BLaER1 treated with 17β-estradiol and CSF1 and Interleukin-3, amounts not matched to agents 10 nM and 100 nM (cell line): ENCODE data around the gene MAPK1IP1L.

Experiments
- H3K27ac ChIP-seq, 11 experiments: shearing (Covaris generic); formaldehyde crosslinking; 2 replicates each; pipeline ENCODE4 v1.8.1; 2022
- H3K27me3 ChIP-seq, 11 experiments: shearing (Covaris generic); formaldehyde crosslinking; 2 replicates each; pipeline ENCODE4 v1.8.1; 2022
- H3K36me3 ChIP-seq, 11 experiments: shearing (Covaris generic); formaldehyde crosslinking; 2 replicates each; pipeline ENCODE4 v1.8.1; 2022
- H3K4me1 ChIP-seq, 10 experiments: shearing (Covaris generic); formaldehyde crosslinking; 2 replicates each; pipeline ENCODE4 v1.8.1; 2022
- H3K4me2 ChIP-seq, 11 experiments: shearing (Covaris generic); formaldehyde crosslinking; 2 replicates each; pipeline ENCODE4 v1.8.1; 2022
- H3K4me3 ChIP-seq, 10 experiments: shearing (Covaris generic); formaldehyde crosslinking; 2 replicates each; pipeline ENCODE4 v1.8.1; 2022
- H3K9ac ChIP-seq, 11 experiments: shearing (Covaris generic); formaldehyde crosslinking; 2 replicates each; pipeline ENCODE4 v1.8.1; 2022
- H3K9me3 ChIP-seq, 11 experiments: shearing (Covaris generic); formaldehyde crosslinking; replicated peaks in 1 of 11; 2 replicates each; pipeline ENCODE4 v1.8.1; 2022
- H4K20me1 ChIP-seq, 11 experiments: shearing (Covaris generic); formaldehyde crosslinking; 2 replicates each; pipeline ENCODE4 v1.8.1; 2022
- Cebpa-rat ChIP-seq, 11 experiments: shearing (Covaris generic); IDR thresholded peaks; 2 replicates each; pipeline ENCODE4 v1.8.1; 2022

MAPK1IP1L gene

DNA sequence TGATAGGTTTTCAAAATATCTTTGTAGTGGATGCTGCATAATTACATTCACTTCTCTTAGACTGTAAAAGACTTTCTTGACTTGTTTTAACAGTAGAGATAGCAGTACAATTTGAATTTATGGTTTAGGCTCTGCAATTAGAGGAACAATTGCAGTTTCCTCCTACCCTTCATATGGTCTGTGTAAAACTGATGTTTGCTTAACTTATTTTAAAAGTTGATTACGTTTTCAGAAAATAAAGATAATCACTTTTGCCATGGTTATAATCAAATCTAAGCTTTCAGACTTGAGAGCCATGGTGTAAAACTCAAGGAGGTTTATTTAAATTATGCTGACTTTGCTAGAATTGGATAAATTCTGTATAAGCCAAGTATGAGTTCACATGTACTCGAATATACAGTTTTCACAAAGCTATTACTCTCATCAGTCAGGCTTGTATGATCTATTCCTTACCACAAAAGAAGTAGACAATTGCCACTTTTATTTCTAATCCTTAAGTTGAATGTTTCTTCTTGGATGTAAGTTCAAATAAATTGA lies 2.5 kb upstream of the MAPK1IP1L start:
- Histone ChIP-seq H3K27me3 (no peaks in the 10 kb centered on the region), H4K20me1 (peaks cover 10 to 23% (median 20%) of the 10 kb centered on the region in 11 experiments; a peak in 20 of 22 replicates), H3K4me1 (peaks cover 19 to 35% (median 23%) of the 10 kb centered on the region in 10 experiments), H3K9ac (no peak overlapping the region), H3K27ac (no peak overlapping the region), H3K36me3 (peaks cover 17 to 37% (median 26%) of the 10 kb centered on the region in 11 experiments), H3K9me3 (no peaks in the 10 kb centered on the region), H3K4me3 (no peak overlapping the region), H3K4me2 (no peak overlapping the region)
- no peak for TF ChIP-seq Cebpa-rat (IDR thresholded peaks at IDR 0.05)

DNA sequence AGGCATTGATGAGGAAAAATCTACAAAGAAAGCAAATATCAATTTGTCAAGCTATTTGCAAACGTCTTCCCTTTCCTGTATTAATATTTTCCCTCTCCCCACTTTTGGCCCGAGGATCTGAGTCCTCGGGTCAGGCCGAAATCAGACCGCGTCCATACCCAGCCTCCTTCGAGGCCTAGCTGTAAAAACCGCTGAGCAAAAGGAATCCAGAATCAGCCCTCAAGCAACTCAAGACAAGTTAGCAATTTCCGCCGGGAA lies 353 bp upstream of the MAPK1IP1L start:
- Histone ChIP-seq H3K4me1 (peaks cover 19 to 52% (median 25%) of the 10 kb centered on the region in 10 experiments), H3K36me3 (peaks cover 19 to 42% (median 32%) of the 10 kb centered on the region in 11 experiments), H3K9me3 (no peaks in the 10 kb centered on the region), H3K27me3 (no peaks in the 10 kb centered on the region), H3K27ac (peak overlapping the region; percentile 96 to 100 (median 99)), H4K20me1 (peaks cover 28 to 43% (median 41%) of the 10 kb centered on the region in 11 experiments), H3K4me3 (peak overlapping the region; percentile 86 to 97 (median 94)), H3K4me2 (peak overlapping the region; percentile 51 to 97 (median 83)), H3K9ac (peak overlapping the region; percentile 95 to 100 (median 99))
- TF ChIP-seq Cebpa-rat (IDR thresholded peaks at IDR 0.05) = no peak

DNA sequence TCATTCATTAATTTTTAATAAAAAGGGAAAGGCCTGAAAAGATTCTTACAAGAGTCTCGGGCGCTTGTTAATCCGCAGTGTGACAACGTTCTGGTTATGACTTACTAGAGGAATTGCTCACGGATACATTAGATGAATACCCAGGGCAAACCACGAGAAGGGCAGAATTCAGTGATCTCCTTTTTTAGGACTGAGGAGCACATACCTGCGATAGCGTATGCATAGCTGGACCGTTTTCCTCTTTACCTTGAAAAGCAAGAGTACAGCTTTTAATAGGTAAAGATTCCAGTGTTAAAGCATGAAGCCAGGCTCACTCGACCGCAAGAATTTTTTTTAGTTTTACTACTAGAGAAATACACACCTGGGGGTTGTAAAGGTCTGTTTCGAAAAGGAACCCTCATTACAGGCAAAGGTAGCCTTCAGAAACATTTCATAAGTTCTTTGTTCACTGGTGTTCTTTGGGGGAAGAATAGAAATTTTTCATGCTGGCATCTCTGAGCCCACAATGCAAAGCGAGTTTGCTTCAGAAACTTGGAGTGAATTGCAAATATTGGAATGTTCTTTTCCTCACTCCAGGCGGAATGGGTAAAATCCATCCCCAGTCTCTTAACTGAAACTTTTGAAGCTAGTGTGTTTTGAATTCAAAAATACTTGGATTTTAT lies 953 bp downstream of the MAPK1IP1L start:
- Histone ChIP-seq H3K4me3 (peak overlapping the region; percentile 86 to 97 (median 94)), H4K20me1 (peaks cover 41 to 56% (median 54%) of the 10 kb centered on the region in 11 experiments), H3K27me3 (no peaks in the 10 kb centered on the region), H3K4me1 (peaks cover 19 to 52% (median 25%) of the 10 kb centered on the region in 10 experiments), H3K36me3 (peaks cover 21 to 49% (median 45%) of the 10 kb centered on the region in 11 experiments), H3K9ac (peak overlapping the region; percentile 95 to 100 (median 99)), H3K27ac (peak overlapping the region; percentile 96 to 100 (median 99)), H3K9me3 (no peaks in the 10 kb centered on the region), H3K4me2 (peak overlapping the region; percentile 80 to 99 (median 88))
- TF ChIP-seq Cebpa-rat (IDR thresholded peaks at IDR 0.05) = no peak

DNA sequence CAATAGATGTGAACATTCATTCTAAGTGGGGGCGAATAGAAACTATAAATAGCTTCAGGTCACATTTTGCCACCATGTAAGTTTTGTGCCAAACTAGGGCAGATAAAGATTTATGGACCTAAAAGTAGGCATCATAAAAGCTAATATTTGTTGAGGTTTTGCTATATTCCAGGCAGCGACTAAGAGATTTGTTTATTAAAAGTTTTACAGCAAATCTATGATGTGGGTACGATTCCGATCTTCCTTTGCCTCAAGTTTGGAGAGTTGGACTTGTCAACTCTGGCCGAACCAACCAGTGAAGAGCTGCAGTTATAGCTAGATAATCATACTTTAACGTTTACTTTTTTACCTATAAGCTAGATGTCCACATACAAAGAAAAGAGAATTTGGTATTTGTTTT lies 1.6 kb downstream of the MAPK1IP1L start:
- Histone ChIP-seq H3K27me3 (no peaks in the 10 kb centered on the region), H3K9me3 (no peaks in the 10 kb centered on the region), H3K4me3 (peak overlapping the region; percentile 86 to 97 (median 94)), H3K9ac (peak overlapping the region; percentile 95 to 100 (median 99); a peak in 21 of 22 replicates), H3K36me3 (peaks cover 27 to 55% (median 51%) of the 10 kb centered on the region in 11 experiments), H3K4me1 (peaks cover 19 to 52% (median 25%) of the 10 kb centered on the region in 10 experiments), H3K27ac (peak overlapping the region in 7 of 11 experiments; percentile 96 to 100 (median 99); a peak in 10 of 22 replicates), H4K20me1 (peaks cover 47 to 62% (median 60%) of the 10 kb centered on the region in 11 experiments), H3K4me2 (peak overlapping the region; percentile 80 to 99 (median 88))
- no peak for TF ChIP-seq Cebpa-rat (IDR thresholded peaks at IDR 0.05)

DNA sequence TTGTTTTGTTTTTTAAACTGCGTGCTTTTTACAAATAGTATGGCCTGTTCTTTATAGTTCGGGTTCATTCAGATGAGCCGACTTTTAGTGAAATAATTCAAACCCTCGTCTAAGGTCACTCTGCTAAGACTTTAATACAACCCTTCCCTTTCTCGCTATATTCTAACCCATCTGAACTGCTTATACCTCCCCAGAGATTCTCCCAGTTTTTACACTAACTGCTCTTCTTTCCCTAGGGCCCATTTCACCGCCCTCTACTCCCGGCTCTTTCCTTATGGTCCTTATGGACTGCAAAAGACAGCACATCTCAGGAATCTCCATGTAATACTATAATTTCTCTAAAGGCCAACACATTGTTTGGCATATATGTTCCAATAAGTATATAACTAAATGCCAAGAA lies 2.1 kb downstream of the MAPK1IP1L start:
- Histone ChIP-seq H3K9ac (peak overlapping the region in 4 of 11 experiments; percentile 95 to 100 (median 100); a peak in 5 of 22 replicates), H3K4me3 (peak overlapping the region in 6 of 10 experiments; percentile 86 to 97 (median 92); a peak in 8 of 20 replicates), H3K9me3 (no peaks in the 10 kb centered on the region), H3K27me3 (no peaks in the 10 kb centered on the region), H3K36me3 (peaks cover 32 to 59% (median 55%) of the 10 kb centered on the region in 11 experiments), H3K27ac (no peak overlapping the region), H3K4me1 (peaks cover 19 to 52% (median 25%) of the 10 kb centered on the region in 10 experiments), H4K20me1 (peaks cover 51 to 67% (median 65%) of the 10 kb centered on the region in 11 experiments), H3K4me2 (peak overlapping the region; percentile 80 to 99 (median 88))
- no peak for TF ChIP-seq Cebpa-rat (IDR thresholded peaks at IDR 0.05)

DNA sequence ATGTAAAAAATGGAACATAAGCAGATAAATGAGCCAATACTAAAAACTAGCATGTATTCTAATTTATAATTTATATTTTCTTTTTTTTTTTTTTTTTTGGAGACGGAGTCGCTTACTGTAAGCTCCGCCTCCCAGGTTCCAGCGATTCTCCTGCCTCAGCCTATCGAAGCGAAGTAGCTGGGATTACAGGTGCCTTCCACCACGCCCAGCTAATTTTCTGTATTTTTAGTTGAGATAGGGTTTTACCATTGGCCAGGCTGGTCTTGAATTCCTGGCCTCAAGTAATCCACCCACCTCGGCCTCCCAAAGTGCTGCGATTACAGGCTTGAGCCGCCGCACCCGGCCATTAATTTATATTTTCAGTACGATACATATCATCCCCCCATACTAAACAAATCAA lies 2.7 kb downstream of the MAPK1IP1L start:
- H3K27me3 ChIP-seq = no peaks in the 10 kb centered on the region
- no peak overlapping the region for H3K9ac ChIP-seq
- no peaks in the 10 kb centered on the region for H3K9me3 ChIP-seq
- peaks cover 56 to 73% (median 71%) of the 10 kb centered on the region in 11 experiments for H4K20me1 ChIP-seq
- no peak for TF ChIP-seq Cebpa-rat (IDR thresholded peaks at IDR 0.05)
- H3K27ac ChIP-seq = no peak overlapping the region
- H3K4me2 ChIP-seq = peak overlapping the region in 8 of 11 experiments; percentile 23 to 99 (median 84); a peak in 9 of 22 replicates
- peaks cover 34 to 65% (median 61%) of the 10 kb centered on the region in 11 experiments for H3K36me3 ChIP-seq
- H3K4me3 ChIP-seq = no peak overlapping the region
- peaks cover 19 to 52% (median 25%) of the 10 kb centered on the region in 10 experiments for H3K4me1 ChIP-seq

DNA sequence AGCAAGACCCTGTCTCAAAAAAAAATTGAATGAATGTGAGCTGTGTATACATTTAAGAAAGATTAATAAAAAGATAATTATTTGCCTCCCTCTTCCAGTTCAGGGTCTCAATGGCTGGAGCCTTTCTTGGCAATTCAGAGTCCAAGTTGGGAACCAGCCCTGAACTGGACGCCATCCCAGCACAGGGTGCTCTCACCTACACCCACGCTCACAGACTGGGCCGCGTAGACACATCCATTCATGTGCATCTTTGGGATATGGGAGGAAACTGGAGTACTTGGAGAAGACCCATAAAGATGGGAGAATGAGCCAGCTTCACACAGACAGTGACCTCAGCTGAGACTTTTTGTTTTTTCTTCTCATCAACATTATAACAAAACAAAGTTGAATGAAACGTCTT lies 6.5 kb downstream of the MAPK1IP1L start:
- Histone ChIP-seq H3K9ac (no peak overlapping the region), H3K27ac (no peak overlapping the region), H3K9me3 (no peaks in the 10 kb centered on the region), H3K4me2 (no peak overlapping the region), H3K4me3 (no peak overlapping the region), H3K27me3 (no peaks in the 10 kb centered on the region), H3K4me1 (peaks cover 6 to 30% (median 11%) of the 10 kb centered on the region in 10 experiments), H4K20me1 (peaks cover 86 to 100% (median 100%) of the 10 kb centered on the region in 11 experiments), H3K36me3 (peaks cover 67 to 100% (median 97%) of the 10 kb centered on the region in 11 experiments)
- TF ChIP-seq Cebpa-rat (IDR thresholded peaks at IDR 0.05) = no peak

DNA sequence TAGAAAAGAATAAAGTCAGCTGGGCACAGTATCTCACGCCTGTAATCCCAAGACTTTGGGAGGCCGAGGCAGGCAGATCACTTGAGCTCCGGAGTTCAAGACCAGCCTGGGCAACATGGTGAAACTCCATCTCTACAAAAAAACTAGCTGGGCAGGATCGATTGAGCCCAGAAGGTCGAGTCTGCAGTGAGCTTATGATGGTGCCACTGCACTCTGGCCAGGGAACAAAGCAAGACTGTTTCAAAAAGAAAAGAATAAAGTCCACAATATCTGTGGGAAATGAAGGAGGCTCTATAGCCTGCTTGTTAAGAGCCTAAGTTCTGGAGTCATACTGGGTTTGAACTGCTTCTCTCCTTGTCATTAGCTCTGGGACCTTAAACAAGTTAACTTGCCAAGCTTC lies 7.9 kb downstream of the MAPK1IP1L start:
- TF ChIP-seq Cebpa-rat (IDR thresholded peaks at IDR 0.05) = no peak
- H4K20me1 ChIP-seq = peaks cover 88 to 100% (median 100%) of the 10 kb centered on the region in 11 experiments

More for the DNA sequence above, 7.9 kb downstream of the MAPK1IP1L start:
- Histone ChIP-seq H3K36me3 (peaks cover 73 to 100% (median 99%) of the 10 kb centered on the region in 11 experiments), H3K4me3 (no peak overlapping the region), H3K4me1 (peaks cover 0 to 26% (median 0%) of the 10 kb centered on the region in 10 experiments; a peak in 5 of 20 replicates), H3K27ac (no peak overlapping the region), H3K9ac (no peak overlapping the region), H3K4me2 (no peak overlapping the region), H3K9me3 (no peaks in the 10 kb centered on the region), H3K27me3 (no peaks in the 10 kb centered on the region)
